Endothelial cell (in vitro differentiated cells): Measurements from ENCODE around the gene SMIM8. TPM values are rescaled to one million over a fixed set of nuclear protein-coding genes. Genes with fewer than 3 reads are reported as not detected.
"Not testable (repeated sequence)": the region's sequence is repeated elsewhere in the genome, so short reads cannot be mapped to it uniquely, and the experiment has no call there.

Experiments
- DNase-seq: peaks from one replicate; pipeline ENCODE4 v3.0.0; 2021; ENCODE audit warnings: low spot score
- H3K27ac Mint-ChIP-seq: one replicate; pipeline ENCODE4 v1.8.0; 2021; ENCODE audit warnings: mixed read lengths, inconsistent platforms; ENCODE audit not compliant: unreplicated experiment
- H3K27me3 Mint-ChIP-seq: one replicate; pipeline ENCODE4 v1.8.0; 2021; ENCODE audit warnings: mild to moderate bottlenecking, moderate library complexity, mixed read lengths, inconsistent platforms; ENCODE audit not compliant: unreplicated experiment
- H3K36me3 Mint-ChIP-seq: one replicate; pipeline ENCODE4 v1.8.0; 2021; ENCODE audit warnings: mild to moderate bottlenecking, low read depth, mixed read lengths, inconsistent platforms; ENCODE audit not compliant: unreplicated experiment
- H3K4me1 Mint-ChIP-seq: one replicate; pipeline ENCODE4 v1.8.0; 2021; ENCODE audit warnings: mild to moderate bottlenecking, mixed read lengths, inconsistent platforms; ENCODE audit not compliant: unreplicated experiment
- H3K4me3 Mint-ChIP-seq: one replicate; pipeline ENCODE4 v1.8.0; 2021; ENCODE audit warnings: mild to moderate bottlenecking, mixed read lengths, inconsistent platforms; ENCODE audit not compliant: unreplicated experiment
- H3K9me3 Mint-ChIP-seq: one replicate; pipeline ENCODE4 v1.8.0; 2021; ENCODE audit warnings: mixed read lengths, inconsistent platforms; ENCODE audit not compliant: unreplicated experiment
- CTCF ChIP-seq: fragments of 200-600 bp; sonication (generic); IDR thresholded peaks from one replicate; pipeline ENCODE4 v1.5.0; 2021; ENCODE audit warnings: antibody characterized with exemption; ENCODE audit not compliant: unreplicated experiment
- total RNA-seq: library from RNA; stranded (reverse); fragmentation: NEBNext Ultra II Directional; extraction: Animal tissue kit (Norgen Biotek cat#: 25700); gene quantifications from one replicate; pipeline ENCODE4 v1.2.1, GENCODE V29; 2021; ENCODE audit not compliant: unreplicated experiment

SMIM8 gene
- total RNA-seq, 1 donor from 2014 or later: 11.6 TPM

- TF ChIP-seq CTCF: no peak
- H3K27me3 Mint-ChIP-seq: peaks cover 4% of the 10 kb centered on the region
- H3K9me3 Mint-ChIP-seq: no peaks in the 10 kb centered on the region
- H3K27ac Mint-ChIP-seq: no peak overlapping the region
- no peaks in the 10 kb centered on the region for H3K36me3 Mint-ChIP-seq
- no peaks in the 10 kb centered on the region for H3K4me1 Mint-ChIP-seq
- no peak overlapping the region for H3K4me3 Mint-ChIP-seq
- no peak for DNase-seq
Observed at GRCh38 chr6:87312860-87313259, 9.5 kb upstream of the SMIM8 start.

GRCh38 chr6:87315071-87315470 is 7.3 kb upstream of the SMIM8 start:
- Mint-ChIP-seq H3K27ac (no peak overlapping the region), H3K27me3 (peaks cover 3% of the 10 kb centered on the region), H3K9me3 (no peaks in the 10 kb centered on the region), H3K4me3 (no peak overlapping the region), H3K36me3 (no peaks in the 10 kb centered on the region), H3K4me1 (no peaks in the 10 kb centered on the region)
- no peak for TF ChIP-seq CTCF
- no peak for DNase-seq

GRCh38 chr6:87319271-87319987 is 3.0 kb upstream of the SMIM8 start:
- H3K4me1 Mint-ChIP-seq: peaks cover 4% of the 10 kb centered on the region
- H3K27me3 Mint-ChIP-seq: peaks cover 2% of the 10 kb centered on the region
- H3K27ac Mint-ChIP-seq: no peak overlapping the region
- no peak for DNase-seq
- no peaks in the 10 kb centered on the region for H3K36me3 Mint-ChIP-seq
- no peak overlapping the region for H3K4me3 Mint-ChIP-seq
- H3K9me3 Mint-ChIP-seq: no peaks in the 10 kb centered on the region
- TF ChIP-seq CTCF: no peak

- not testable (repeated sequence) for H3K27ac Mint-ChIP-seq
Observed at GRCh38 chr6:87323880-87324279, 1.5 kb downstream of the SMIM8 start.

GRCh38 chr6:87330961-87331360 is 8.6 kb downstream of the SMIM8 start:
- Mint-ChIP-seq H3K9me3 (no peaks in the 10 kb centered on the region), H3K4me3 (no peak overlapping the region), H3K27me3 (peaks cover 2% of the 10 kb centered on the region), H3K4me1 (peaks cover 15% of the 10 kb centered on the region), H3K36me3 (peaks cover 10% of the 10 kb centered on the region), H3K27ac (no peak overlapping the region)
- TF ChIP-seq CTCF: no peak
- no peak for DNase-seq

More at GRCh38 chr6:87323880-87324279, 1.5 kb downstream of the SMIM8 start:
- not testable (repeated sequence) for H3K27me3 Mint-ChIP-seq, H3K9me3 Mint-ChIP-seq, DNase-seq, H3K4me3 Mint-ChIP-seq, H3K4me1 Mint-ChIP-seq, H3K36me3 Mint-ChIP-seq
